Omental fat pad (tissue), 4 donors: ENCODE results near the gene CTRB2. TPM values are rescaled to one million over a fixed set of nuclear protein-coding genes. Genes with fewer than 3 reads are reported as not detected.
A peak's percentile ranks its signal among the peaks of the same experiment; 100 is the strongest.
"Not testable (repeated sequence)": the region's sequence is repeated elsewhere in the genome, so short reads cannot be mapped to it uniquely, and the experiment has no call there.

Experiments used
- ATAC-seq: fragments of 150-250 bp; one replicate; pipeline ENCODE4 v1.9.1; 2016; ENCODE audit warnings: mild to moderate bottlenecking, moderate library complexity; ENCODE audit not compliant: low FRiP score
- DNase-seq: peaks from one replicate; pipeline ENCODE4 v3.0.0-alpha.2; 2019; ENCODE audit warnings: low spot score
- CTCF ChIP-seq, 3 donors: fragments of 450-650 bp; IDR thresholded peaks; one replicate each; pipeline ENCODE4 v1.5.1; 2016 to 2017; ENCODE audit warnings: antibody characterized with exemption in 3 of 3, mild to moderate bottlenecking in 3 of 3, moderate library complexity in 2 of 3
- total RNA-seq, 4 donors: library from RNA; depleted of rRNA; stranded (reverse); fragments of >200 nt; gene quantifications; one replicate each; pipeline ENCODE4 v1.1.0, GENCODE V29; 2016

Gene CTRB2
- total RNA-seq, 4 donors from 2014 or later: not detected

GRCh38 chr16:75224306-75225082 is 17.5 kb upstream of the CTRB2 start:
- ATAC-seq: peak; percentile 24
- DNase-seq: no peak
- no peak for TF ChIP-seq CTCF (IDR thresholded peaks at IDR 0.05)

- not testable (repeated sequence) for ATAC-seq, DNase-seq
Measured at GRCh38 chr16:75223129-75223528, 16.2 kb upstream of the CTRB2 start.

DNA sequence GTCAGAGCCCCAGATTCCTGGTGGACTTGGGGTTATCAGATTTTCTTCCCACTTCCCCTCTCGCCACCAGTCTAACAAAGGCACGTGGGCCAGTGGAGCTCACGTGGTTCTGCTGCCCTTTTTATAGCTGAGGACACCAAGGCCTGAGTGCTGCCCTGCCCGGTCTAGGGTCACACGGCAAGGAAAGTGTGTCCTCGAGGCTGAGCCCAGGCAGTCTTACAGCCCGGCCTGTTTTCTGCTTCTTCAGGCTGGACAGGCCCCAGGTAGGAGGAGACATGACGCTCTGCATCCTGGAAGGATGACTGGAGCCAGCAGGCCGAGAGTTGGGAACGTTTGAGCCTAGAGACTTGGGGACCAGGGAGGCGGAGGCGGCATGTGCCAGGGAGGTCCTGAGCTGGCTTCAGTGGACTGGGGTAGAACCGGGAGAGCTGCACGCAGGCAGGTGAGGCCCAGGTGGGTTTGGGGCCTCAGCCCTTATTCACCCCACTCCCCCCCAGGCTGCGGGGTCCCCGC is 15.4 kb upstream of the CTRB2 start:
- DNase-seq: no peak
- no peak for TF ChIP-seq CTCF (IDR thresholded peaks at IDR 0.05)
- ATAC-seq: no peak

- TF ChIP-seq CTCF (IDR thresholded peaks at IDR 0.05): no peak
- DNase-seq (no peak), ATAC-seq (no peak)
Measured at GRCh38 chr16:75219838-75220237, 12.9 kb upstream of the CTRB2 start.

DNA sequence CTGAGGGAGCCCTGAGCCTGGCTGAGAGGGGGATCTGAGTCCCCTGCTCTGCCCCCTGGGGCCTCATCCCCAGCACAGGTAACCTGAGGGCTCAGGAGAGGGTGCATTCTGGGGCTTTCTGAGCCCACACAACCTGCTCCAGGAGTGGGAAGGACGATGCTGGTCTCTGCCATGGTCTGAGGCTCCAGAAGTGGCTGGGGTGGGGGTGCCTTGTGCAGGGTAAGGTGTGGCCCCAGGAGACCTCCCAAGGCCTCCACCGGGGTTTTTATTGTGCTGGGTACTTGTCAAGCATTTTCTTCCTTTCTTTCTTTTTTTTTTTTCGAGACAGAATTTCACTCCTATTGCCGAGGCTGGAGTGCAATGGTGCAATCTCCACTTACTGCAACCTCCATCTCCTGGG is 12.1 kb upstream of the CTRB2 start:
- no peak for TF ChIP-seq CTCF (IDR thresholded peaks at IDR 0.05)
- no peak for ATAC-seq

DNA sequence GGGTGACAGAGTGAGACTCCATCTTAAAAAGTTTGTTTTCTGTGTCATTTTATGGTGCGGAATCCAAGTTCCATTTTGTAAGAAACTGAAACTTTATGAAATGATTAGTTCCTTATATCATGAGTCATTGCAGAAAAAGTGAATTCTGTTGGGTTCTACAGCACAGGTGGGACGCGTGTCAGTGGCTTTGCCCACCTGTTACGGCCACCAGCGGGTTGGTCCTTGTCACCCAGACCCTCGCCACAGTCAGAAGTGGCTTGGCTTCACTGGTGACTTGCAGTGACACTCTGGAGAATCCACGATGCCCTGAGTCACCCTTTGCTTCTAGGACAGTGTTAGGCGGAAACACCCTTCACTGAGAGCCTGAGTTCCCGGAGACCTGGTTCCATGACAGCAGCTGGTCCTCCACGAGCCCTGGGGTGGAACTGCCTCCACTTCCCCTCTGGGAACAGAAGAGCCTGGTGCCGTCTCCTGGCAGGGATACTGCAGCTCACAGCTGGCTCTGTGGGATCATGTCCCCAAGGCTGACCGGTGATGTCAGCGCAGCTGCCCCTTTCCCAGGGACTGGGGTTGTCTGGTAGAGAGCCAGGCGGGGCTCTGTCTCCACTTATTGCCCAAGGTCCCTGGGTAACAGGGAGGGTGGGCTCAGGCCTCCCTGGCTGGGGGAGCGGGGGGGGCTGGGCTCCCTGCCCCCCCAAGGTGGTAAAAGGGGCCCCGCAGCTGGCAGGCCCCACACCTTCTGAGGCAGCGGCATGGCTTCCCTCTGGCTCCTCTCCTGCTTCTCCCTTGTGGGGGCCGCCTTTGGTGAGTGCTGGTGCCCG is 11.5 kb upstream of the CTRB2 start, which contains the start of gene CTRB1:
CTRB1 (plus strand) TSS at position 733 of the 821 bp plus-strand sequence; CDS start at position 753, 20 bp downstream.
- TF ChIP-seq CTCF (IDR thresholded peaks at IDR 0.05): no peak
- ATAC-seq (no peak), DNase-seq (no peak)

More for the DNA sequence above, 12.1 kb upstream of the CTRB2 start:
- DNase-seq: no peak

DNA sequence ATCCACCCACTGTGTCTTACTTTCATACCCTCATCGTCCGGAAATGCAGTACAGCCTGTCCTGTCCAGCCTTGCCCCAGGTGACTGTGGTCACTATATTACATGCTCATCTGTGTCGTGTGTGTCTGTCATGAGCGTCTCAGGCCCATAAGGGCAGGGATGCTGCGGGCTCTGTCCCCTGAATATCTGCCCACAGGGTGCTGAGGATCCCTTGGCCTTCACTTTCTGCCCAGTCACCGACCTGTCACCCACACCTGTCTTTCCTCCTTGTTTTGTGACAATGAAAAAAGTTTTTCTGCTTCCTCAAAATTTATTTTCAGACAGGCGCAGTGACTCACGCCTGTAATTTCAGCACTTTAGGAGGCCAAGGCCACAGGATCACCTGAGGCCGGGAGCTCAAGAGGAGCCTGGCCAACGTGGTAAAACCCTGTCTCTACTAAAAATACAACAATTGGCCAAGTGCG is 10.5 kb upstream of the CTRB2 start:
- TF ChIP-seq CTCF (IDR thresholded peaks at IDR 0.05): no peak
- ATAC-seq (no peak), DNase-seq (no peak)
